Fibroblast of gingiva (primary cell): ENCODE results near the gene FOXK2.
"Not testable (repeated sequence)": the region's sequence is repeated elsewhere in the genome, so short reads cannot be mapped to it uniquely, and the experiment has no call there.

Source experiments
- DNase-seq: peaks from one replicate; pipeline ENCODE4 v3.0.0-alpha.2; 2011; ENCODE audit warnings: low read depth

FOXK2 gene

DNA sequence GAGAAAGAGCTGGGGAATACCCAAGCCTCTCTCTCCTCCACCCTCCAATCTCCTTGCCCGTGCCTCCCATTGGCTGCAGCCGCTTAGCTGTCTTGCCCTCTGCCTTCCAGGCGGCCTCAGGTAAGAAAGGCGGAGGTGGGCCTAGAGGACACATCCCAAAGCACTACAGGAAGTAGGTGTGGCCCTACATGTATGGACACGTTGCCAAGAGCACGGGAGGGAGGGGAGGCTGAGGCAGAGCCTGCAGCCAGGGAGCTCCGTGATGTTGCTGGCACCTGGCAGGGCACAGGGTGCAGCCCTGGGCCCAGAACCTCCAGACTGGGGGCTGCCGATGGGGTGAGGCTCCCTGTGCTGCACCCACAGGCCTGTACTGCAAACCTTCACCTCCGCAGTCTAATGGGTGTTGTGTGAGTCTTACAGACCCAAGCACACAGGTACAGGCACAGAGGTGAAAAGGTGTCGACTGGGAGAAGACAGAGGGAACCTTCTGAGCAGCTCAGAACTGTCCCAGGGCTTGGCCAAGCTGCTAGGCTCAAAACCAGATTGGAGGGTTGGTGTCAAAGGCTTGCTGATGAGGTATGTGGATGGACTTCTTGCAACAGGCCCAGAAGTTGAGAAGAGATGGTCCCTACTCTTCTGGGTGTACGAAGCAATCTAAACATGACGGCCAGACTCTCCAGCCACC is 23.5 kb upstream of the FOXK2 start:
- DNase-seq, result no peak

DNA sequence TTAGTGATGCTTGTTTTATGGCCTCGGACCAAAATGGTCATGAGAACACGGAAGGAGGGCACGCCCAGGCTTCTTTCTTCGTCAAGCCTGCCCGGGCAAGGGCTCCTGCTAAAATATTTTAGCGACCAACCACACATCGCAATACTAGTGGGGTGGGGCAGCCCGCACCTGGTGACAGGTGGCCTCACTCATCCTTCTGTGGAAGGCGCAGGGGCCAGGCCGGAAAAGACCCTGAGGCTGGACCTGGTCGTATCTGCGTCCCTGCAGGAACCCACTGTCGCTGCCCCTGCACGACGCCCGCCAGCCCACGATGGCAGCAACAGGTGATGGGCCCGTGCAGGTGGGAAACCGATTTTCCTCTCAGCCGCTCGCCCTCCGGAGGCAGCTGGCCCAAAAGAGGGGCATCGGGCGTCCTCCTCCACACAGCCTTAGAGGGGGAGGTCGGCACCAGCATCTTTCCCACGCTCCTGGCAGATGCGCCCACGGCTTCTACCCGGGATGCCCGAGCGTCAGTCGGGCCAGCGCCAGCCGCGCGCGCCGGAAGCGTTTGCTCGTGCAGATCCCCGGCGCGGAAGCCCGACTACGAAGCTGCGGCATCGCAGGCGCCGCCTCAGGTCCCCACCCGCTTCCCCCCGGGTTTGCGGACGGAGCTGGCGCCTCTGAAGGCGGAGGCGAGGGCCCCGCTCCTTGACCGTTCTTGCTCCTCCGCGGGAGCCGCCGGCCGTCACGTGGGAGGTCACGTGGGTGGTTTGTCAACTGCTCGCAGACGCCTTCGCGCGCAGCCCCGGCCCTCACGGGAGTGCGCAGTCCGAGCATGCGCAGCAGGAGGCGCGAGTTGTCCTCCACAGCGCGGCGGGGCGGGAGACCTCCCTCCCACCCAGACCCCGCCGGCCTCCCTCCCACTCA is 22.8 kb upstream of the FOXK2 start:
- peak; percentile 89 for DNase-seq

DNA sequence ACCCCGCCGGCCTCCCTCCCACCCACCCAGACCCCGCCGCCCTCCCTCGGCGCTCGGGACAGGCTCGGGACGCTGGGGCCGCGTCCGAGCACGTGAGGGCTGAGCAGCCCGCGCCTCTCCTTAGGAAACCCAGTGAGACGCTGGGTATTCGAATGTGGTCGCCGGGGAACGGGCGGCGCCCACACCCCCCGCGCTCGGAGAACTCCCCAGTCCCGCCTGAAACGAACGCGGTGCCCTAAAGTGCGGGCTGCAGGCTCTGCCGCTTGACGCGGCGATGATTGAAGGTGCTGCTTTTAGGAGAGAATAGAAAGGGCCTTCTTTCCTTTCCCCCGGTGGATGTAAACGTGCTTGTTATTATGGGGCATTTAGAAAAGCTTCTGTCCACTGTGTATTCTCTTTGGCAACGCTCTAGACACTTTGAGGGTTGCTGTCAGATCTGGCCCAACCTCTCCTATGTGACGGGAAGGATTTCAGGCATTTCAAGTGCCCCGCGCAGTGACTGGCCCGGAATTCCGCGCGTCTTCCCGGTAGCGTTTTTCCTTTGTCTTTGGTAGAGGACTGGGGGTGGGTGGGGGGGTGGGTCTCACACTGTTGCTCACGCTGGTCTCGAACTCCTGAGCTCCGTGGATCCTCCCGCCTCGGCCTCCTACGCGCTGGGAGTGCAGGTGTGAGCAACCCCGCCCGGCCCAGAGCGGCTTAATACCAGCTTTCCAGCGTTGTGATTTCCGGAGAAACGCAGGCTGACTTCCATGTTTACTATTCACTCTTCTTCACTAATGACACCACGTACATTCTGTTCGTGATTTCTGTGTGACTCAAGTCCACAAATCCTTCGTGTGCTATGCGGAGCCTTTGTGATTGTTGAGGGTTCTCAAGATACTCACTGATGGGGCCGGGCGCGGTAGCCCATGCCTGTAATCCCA is 21.8 kb upstream of the FOXK2 start:
- peak; percentile 32 for DNase-seq

DNA sequence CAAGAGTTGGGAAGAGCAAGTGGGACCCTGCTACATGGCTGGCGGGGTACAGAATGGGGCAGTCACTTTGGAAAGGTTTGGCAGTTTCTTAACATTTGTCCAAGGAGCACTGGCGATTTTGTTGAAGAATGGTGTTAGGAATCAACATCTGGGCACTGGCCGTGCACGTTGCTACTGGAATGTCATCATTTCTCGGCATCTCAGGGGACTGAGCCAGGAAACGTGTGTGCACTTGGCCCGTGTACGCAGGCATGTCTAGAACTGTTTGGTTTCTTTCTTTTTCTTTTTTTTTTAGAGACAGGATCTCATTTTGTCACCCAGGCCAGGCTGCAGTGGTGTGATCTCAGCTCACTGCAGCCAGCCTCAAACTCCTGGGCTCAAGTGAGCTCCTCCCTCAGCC is 17.3 kb upstream of the FOXK2 start:
- DNase-seq, result peak; percentile 85

DNA sequence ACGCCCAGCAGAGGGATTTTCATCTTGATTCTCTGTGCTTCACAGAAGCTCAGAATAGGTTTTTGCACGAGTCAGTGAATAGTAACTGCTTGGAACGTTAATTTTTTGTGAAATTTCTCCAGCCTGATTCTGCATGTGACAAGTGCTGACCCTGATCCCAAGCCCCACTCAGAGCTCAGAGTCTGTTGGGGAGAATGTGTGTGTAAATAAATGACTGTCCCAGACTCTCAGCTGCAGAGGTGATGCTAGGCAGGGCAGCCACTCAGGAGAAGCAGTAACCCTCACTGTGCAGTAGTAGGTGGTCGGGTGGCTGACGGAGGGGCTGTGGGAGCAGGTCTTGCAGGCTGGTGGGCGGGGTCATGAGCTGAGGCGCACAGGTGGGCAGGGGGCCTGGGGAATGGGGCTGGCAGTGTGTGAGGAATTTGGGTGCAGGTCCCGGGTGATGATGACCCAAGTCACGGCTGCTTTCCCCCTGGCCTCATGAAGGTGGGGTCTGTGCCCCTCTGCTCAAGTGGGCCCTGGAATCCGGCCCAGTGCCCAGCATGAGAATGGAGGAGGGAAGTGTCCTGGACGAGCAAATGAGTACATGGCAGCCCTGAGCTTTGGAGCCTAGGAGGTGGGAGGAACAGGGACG is 16.3 kb upstream of the FOXK2 start:
- no peak for DNase-seq

DNA sequence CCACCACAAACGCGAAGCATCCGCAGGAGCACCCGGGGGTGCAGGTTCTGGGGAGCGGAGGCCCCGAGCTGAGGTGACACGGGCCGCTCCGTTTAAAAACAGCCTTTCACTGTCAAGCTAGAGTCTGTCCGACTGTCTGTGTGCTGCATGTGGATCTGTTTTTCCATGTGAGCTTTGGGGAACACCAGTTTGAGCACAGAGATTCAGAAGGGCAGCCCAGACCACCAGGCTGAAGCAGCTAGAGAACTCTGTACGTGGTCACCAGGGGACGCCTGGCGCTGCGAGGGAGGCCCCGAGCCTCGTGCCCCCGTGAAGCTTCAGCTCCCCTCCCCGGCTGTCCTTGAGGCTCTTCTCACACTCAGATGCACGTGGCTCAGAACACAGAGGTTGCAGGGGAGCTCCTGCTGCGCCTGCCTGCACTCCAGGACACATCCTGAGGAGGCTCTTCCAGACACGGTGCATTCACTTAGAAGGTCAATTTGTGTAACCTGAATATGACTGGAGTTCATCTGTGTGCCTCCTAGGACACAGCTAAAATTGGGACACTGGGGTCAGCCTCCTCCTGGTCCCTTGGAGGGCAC is 15.7 kb upstream of the FOXK2 start:
- no peak for DNase-seq

DNA sequence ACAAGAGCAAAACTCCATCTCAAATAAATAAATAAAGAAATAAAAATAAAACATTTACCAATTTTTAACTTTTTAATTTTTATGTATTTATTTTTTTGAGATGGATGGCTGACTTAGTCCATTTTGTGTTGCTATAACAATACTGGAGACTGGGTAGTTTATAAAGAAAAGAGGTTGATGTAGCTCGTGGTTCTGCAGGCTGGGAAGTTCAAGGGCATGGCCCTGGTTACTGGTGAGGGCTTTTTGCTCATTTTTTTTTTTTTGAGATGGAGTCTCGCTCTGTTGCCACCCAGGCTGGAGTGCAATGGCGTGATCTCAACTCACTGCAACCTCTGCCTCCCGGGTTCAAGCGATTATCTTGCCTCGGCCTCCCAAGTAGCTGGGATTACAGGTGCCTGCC is 14.2 kb upstream of the FOXK2 start:
- DNase-seq, result no peak

DNA sequence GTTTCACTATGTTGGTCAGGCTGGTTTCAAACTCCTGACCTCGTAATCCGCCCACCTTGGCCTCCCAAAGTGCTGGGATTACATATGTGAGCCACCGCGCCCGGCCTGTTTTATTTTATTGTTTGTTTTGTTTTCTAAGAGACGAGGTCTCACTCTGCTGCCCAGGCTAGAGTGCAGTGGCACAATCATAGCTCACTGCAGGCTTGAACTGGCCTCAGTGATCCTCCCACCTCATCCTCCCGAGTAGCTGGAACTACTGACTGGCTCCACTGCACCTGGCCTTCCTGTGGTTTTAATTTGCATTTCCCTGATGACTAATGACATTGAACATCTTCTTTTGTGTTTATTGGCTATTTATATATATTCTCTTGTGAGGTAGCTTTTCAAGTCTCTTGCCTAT is 13.1 kb upstream of the FOXK2 start:
- DNase-seq, result not testable (repeated sequence)

DNA sequence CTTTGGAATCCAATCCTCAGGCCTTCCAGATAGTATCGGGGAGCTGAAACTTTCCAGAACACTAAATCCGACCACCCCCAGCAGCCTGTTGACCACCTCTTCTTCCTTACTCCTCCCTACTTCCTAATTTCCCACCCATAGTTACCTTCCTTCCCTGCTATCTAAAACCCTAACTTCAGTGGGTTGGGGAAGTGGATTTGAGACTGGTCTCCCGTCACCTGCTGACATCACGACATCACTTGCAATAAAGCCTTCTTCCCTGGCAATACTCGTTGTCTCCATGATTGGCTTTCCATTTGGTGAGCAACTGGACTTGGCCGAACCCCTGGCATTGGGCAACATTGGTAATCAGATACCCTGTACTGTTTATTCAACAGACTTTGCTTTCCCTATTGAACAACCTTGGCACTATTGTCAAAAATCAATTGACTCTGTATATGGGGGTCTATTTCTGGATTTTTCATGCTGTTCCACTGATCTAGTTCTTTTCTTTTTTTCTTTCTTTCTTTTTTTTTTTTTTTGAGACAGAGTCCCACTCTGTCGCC is 11.8 kb upstream of the FOXK2 start:
- DNase-seq, result peak; percentile 82

DNA sequence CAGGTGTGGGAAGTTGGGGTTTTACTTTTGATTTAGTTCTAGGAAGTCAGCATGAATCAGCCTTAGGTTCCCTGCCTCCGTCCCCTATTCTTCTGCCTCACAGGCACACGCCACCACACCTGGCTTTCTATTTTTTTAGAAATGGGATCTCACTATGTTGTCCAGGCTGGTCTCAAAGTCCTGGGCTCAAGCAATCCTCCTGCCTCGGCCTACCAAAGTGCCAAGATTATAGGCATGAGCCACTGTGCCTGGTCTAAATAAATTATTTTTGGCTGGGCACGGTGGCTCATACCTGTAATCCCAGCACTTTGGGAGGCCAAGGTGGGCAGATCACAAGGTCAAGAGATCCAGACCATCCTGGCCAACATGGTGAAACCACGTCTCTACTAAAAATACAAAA is 7.9 kb upstream of the FOXK2 start:
- not testable (repeated sequence) for DNase-seq

DNA sequence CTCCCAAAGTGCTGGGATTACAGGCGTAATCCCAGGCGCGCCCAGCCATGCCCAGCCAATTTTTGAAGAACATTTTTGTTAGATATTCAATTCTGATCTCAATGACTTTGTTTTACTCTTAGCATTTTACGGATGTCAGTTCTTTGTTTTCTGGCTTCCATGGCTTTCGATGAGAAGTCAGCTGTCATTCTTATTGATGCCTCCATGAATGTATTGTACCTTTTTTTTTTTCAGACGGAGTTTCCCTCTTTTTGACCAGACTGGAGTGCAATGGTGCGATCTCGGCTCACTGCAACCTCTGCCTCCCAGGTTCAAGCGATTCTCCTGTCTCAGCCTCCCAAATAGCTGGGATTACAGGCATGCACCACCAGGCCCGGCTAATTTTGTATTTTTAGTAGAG is 5.7 kb upstream of the FOXK2 start:
- not testable (repeated sequence) for DNase-seq

DNA sequence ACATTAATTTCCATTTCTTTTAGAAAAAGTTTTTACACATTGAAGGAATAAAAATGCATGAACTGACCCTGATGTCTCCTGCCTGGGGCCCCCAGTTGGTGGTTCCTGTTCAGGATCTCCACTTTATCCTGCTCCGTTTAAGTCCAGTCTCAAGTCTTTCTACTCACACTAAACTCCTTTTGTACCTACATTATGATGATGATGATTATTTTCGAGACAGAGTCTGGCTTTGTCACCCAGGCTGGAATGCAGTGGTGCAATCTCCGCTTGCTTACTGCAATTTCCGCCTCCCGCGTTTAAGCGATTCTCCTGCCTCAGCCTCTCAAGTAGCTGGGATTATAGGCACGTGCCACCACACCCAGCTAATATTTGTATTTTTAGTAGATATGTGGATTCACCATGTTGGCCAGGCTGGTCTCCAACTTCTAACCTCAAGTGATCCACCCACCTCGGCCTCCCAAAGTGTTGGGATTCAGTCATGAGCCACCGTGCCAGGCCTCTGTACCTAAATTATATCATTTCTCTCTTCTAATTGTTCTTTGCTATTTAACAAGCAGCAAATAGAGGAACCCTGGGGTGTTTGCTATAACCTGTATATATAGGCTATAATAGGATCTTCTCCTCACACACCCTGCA is 2.2 kb upstream of the FOXK2 start:
- DNase-seq, result peak; percentile 51

DNA sequence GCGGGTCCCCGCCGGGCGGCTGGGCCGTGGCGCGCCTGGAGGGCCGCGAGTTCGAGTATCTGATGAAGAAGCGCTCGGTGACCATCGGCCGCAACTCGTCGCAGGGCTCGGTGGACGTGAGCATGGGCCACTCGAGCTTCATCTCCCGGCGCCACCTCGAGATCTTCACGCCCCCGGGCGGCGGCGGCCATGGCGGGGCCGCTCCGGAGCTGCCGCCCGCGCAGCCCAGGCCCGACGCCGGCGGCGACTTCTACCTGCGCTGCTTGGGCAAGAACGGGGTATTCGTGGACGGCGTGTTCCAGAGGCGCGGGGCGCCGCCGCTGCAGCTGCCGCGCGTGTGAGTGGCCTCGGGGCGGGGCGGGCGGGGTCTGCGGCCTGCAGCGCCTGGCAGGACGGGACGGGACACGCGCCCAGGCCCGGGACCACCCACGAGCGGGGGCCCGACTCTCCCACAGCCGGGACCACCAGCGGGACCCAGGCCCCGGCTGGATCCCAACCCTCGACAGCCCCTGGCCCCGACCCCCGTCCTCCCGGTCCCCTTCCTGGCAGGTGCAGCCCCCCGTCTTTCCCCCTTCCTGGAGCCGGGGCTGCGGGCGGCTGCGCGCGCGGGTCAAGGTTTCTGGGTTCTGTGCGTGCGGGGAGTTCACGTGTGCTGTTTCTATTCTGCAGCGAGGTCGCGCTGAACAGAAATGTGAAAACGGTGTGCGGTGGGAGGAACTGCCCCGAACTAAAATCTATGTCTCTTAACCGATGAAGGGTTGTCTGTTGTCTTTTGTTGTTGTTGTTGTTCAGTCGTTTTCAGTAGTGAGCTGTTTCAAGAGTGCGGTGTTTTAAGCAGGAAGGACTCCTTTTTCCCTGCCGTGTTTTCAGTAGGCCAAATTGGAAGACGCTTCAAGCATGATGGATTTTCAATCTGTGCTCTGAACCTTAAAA is 705 bp downstream of the FOXK2 start:
- no peak for DNase-seq

DNA sequence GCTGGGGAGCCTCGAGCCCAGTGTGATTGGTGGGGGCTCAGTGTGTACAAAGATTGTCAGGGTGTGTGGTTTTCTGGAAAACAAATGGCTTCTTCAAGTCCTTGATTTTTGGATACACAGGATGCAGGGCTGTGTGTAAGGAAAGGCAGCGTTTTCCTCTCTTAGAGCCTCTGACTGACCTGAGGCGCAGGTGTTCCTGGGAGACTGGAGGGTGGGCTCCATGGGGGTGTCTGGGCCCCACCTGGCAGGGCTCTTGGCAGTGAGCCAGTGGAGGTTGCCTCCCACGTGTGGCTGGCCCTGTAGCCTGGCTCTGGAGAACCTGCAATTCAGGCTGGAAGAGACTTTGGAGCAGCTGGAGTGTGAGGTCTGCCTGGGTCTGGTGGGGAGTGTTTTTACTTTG is 5.0 kb downstream of the FOXK2 start:
- DNase-seq, result no peak

DNA sequence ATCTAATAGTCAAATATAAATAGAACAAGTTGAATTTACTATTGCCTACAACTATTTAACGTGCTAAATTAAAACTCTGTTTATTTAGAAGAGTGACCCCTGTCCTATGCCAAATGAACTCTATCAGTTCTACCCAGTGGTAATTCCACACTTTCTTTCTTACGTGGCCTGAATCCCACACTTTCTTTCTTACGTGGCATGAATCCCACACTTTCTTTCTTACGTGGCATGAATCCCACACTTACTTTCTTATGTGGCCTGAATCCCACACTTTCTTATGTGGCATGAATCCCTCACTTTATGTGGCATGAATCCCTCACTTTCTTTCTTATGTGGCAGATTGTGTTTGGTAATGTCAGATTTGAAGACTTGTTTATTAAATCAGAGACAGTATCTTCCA is 6.2 kb downstream of the FOXK2 start:
- no peak for DNase-seq

DNA sequence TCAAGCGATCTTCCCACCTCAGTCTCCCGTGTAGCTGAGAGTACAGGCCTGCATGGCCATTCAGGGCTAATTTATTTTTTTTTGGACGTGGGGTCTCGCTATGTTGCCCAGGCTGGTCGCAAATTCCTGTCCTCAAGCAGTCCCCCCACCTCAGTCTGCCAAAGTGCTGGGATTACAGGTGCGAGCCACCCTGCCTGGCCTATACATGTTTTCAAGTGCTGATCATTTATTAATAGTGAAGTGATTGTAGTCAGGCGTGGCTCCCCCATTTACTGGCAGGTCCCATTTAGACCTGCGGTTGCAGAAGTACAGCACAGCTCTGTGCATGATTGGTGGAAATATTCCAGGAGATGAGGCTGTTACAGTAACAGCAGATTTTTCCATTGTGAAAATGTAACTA is 8.4 kb downstream of the FOXK2 start:
- DNase-seq, result peak; percentile 44

DNA sequence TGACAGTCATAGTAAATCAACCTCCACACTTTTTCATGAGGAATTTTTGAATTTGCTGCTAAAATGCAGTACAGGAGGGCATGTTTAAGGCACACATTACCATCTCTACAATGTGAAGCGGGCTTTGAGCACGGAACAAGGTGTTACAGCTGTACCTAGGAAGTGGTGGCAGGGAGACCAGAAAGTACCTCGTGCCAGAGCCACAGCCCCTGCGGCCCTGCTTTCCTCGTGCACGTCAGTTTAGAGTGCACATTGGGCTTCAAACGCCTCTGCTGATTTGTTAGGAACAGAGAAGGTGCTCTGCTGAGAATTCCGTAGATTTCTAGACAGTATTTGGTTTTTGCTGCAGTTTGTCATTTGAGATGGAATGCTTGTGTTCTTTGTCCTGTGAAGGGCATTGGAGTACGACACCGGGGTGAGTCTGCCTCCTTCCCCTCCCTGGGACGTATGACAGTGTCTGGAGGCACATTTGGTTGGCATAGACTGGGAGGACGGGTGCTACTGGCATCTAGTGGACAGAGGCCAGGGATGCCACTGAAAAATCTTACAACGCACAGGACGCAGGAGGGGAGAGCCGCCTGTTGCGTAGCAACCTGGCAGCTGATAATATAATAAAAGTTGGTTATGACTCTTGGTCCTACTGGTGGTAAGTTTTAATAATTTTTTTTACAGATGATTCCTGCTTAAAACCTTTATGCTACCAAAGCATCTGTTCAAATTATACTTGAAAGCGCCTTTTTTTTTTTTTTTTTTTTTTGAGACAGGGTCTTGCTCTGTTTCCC is 9.1 kb downstream of the FOXK2 start:
- peak; percentile 82 for DNase-seq

DNA sequence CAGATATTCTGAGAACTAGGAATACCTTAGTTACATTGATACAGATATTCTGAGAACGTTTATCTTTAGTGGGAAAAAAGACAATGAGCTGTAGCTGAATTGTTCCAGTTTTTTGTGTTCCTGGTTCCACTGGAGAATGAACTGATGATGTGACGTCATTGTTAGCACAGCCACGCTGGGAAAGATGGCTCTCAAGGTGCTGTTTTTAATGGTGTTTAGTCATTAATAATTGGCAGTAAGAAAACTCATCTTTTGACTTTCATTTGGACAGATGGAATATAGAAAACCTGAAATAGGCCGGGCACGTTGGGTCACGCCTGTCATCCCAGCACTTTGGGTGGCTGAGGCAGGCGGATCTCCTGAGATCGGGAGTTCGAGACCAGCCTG is 10.4 kb downstream of the FOXK2 start:
- no peak for DNase-seq

DNA sequence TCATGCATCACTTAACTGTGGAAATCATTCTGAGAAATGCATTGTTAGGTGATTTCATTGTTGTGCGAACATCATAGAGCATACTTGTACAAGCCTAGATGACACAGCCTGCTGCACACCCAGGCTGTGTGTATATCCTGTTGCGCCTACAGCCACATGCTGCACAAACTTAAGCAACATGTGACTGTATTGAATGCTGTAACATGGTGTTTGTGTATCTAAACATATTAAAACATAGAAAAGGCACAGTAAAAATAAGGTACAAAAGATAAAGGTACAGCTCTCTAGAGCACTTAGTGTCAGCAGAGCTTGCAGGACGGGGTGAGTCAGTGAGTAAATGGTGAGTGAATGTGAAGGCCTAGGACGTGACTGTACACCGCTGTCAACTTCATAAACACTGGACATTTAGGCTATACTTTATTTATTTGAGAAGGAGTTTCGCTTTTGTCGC is 11.9 kb downstream of the FOXK2 start:
- peak; percentile 53 for DNase-seq
